Activated T-helper 1 cell treated with anti-CD3 and anti-CD28 coated beads, Interleukin-12 subunit alpha, Interleukin-12 subunit beta, Interleukin-2, Interleukin-4 antibody, amounts not matched to agents 30 ng/mL and 10 ng/mL and 1 ng/mL, durations not matched to agents 14 hours and 24 hours and 36 hours (primary cell): Measurements from ENCODE around the gene POLR2C. TPM values are rescaled to one million over a fixed set of nuclear protein-coding genes. Genes with fewer than 3 reads are reported as not detected.
A peak's percentile ranks its signal among the peaks of the same experiment; 100 is the strongest.

Experiments used
- DNase-seq: peaks from one replicate; pipeline ENCODE4 v3.0.0; 2021; ENCODE audit warnings: low spot score
- H3K27ac Mint-ChIP-seq: one replicate; pipeline ENCODE4 v1.8.0; 2021; ENCODE audit warnings: mild to moderate bottlenecking, mixed read lengths
- H3K27me3 Mint-ChIP-seq: one replicate; pipeline ENCODE4 v1.8.0; 2022; ENCODE audit warnings: mild to moderate bottlenecking, moderate library complexity, mixed read lengths; ENCODE audit not compliant: insufficient read depth
- H3K36me3 Mint-ChIP-seq: one replicate; pipeline ENCODE4 v1.8.0; 2021; ENCODE audit warnings: low read depth, mixed read lengths
- H3K4me1 Mint-ChIP-seq: one replicate; pipeline ENCODE4 v1.8.0; 2021; ENCODE audit warnings: low read depth, mixed read lengths
- H3K4me3 Mint-ChIP-seq: one replicate; pipeline ENCODE4 v1.8.0; 2021; ENCODE audit warnings: mild to moderate bottlenecking, moderate library complexity, mixed read lengths
- H3K9me3 Mint-ChIP-seq: one replicate; pipeline ENCODE4 v1.8.0; 2021; ENCODE audit warnings: mixed read lengths
- intact Hi-C: fragments of 100-400 bp; cut with micrococcal nuclease; formaldehyde crosslinking; loops from one replicate; pipeline ENCODE4 v1.15.1; 2024
- total RNA-seq: library from RNA; stranded (reverse); gene quantifications from 2 replicates; pipeline ENCODE4 v1.2.3, GENCODE V29; 2022

POLR2C gene
- total RNA-seq, result 89.2 and 90.9 TPM in 2 replicates

GRCh38 chr16:57462209-57462977 is at the start of gene POLR2C:
POLR2C (plus strand) TSS chr16:57462679; CDS start chr16:57462725, 46 bp downstream.
- Mint-ChIP-seq H3K9me3 (no peaks in the 10 kb centered on the region), H3K36me3 (peaks cover 42% of the 10 kb centered on the region), H3K27ac (peak within 1 kb of the TSS; percentile 99), H3K4me1 (peaks cover 43% of the 10 kb centered on the region), H3K4me3 (peak within 1 kb of the TSS; percentile 100), H3K27me3 (no peaks in the 10 kb centered on the region)
- intact Hi-C loops, result loop anchor here (1.0 to 5.0 kb wide), 9 partner anchors 13 to 540 kb away; partner anchors contain the start of genes CCDC102A, CIAPIN1, COQ9 and KATNB1
- peak; percentile 89 for DNase-seq

- intact Hi-C loops, result no loop called here
- H3K4me3 Mint-ChIP-seq, result no peak overlapping the region
- no peak for DNase-seq
- no peaks in the 10 kb centered on the region for H3K9me3 Mint-ChIP-seq
- H3K36me3 Mint-ChIP-seq, result no peaks in the 10 kb centered on the region
- H3K27me3 Mint-ChIP-seq, result peaks cover 2% of the 10 kb centered on the region
- H3K4me1 Mint-ChIP-seq, result peaks cover 17% of the 10 kb centered on the region
- no peak overlapping the region for H3K27ac Mint-ChIP-seq
Measured at GRCh38 chr16:57413301-57413730, 49.2 kb upstream of the POLR2C start.

- intact Hi-C loops, result no loop called here
- Mint-ChIP-seq H3K4me1 (peaks cover 17% of the 10 kb centered on the region), H3K4me3 (no peak overlapping the region), H3K36me3 (no peaks in the 10 kb centered on the region), H3K27ac (no peak overlapping the region), H3K9me3 (no peaks in the 10 kb centered on the region), H3K27me3 (peaks cover 2% of the 10 kb centered on the region)
- DNase-seq, result no peak
Measured at GRCh38 chr16:57413733-57414132, 48.7 kb upstream of the POLR2C start.

GRCh38 chr16:57416084-57416483 is 46.4 kb upstream of the POLR2C start:
- peaks cover 19% of the 10 kb centered on the region for H3K4me1 Mint-ChIP-seq
- no peaks in the 10 kb centered on the region for H3K36me3 Mint-ChIP-seq
- no peak overlapping the region for H3K4me3 Mint-ChIP-seq
- H3K27ac Mint-ChIP-seq, result no peak overlapping the region
- DNase-seq, result no peak
- intact Hi-C loops, result loop anchor here (2.0 kb wide), 2 partner anchors 171 to 331 kb away; partner anchors contain the start of gene ARL2BP
- H3K27me3 Mint-ChIP-seq, result peaks cover 2% of the 10 kb centered on the region
- no peaks in the 10 kb centered on the region for H3K9me3 Mint-ChIP-seq

- Mint-ChIP-seq H3K4me1 (peaks cover 19% of the 10 kb centered on the region), H3K27ac (no peak overlapping the region), H3K27me3 (peaks cover 2% of the 10 kb centered on the region), H3K9me3 (no peaks in the 10 kb centered on the region), H3K36me3 (no peaks in the 10 kb centered on the region), H3K4me3 (no peak overlapping the region)
- no peak for DNase-seq
- intact Hi-C loops, result loop anchor here (1.0 kb wide), 1 partner anchor 100 kb away; no protein-coding TSS in a partner anchor
Measured at GRCh38 chr16:57419506-57419905, 43.0 kb upstream of the POLR2C start.

GRCh38 chr16:57422026-57422944 is 40.2 kb upstream of the POLR2C start:
- no peaks in the 10 kb centered on the region for H3K27me3 Mint-ChIP-seq
- DNase-seq, result no peak
- H3K36me3 Mint-ChIP-seq, result peaks cover 1% of the 10 kb centered on the region
- H3K4me1 Mint-ChIP-seq, result peaks cover 14% of the 10 kb centered on the region
- intact Hi-C loops, result no loop called here
- no peak overlapping the region for H3K4me3 Mint-ChIP-seq
- H3K27ac Mint-ChIP-seq, result no peak overlapping the region
- H3K9me3 Mint-ChIP-seq, result no peaks in the 10 kb centered on the region

GRCh38 chr16:57423152-57423551 is 39.3 kb upstream of the POLR2C start:
- Mint-ChIP-seq H3K36me3 (peaks cover 9% of the 10 kb centered on the region), H3K9me3 (no peaks in the 10 kb centered on the region), H3K27ac (no peak overlapping the region), H3K4me3 (no peak overlapping the region), H3K27me3 (no peaks in the 10 kb centered on the region), H3K4me1 (peaks cover 10% of the 10 kb centered on the region)
- intact Hi-C loops, result no loop called here
- DNase-seq, result no peak

GRCh38 chr16:57424583-57424982 is 37.9 kb upstream of the POLR2C start:
- H3K9me3 Mint-ChIP-seq, result no peaks in the 10 kb centered on the region
- no peak overlapping the region for H3K4me3 Mint-ChIP-seq
- intact Hi-C loops, result no loop called here
- H3K36me3 Mint-ChIP-seq, result peaks cover 18% of the 10 kb centered on the region
- DNase-seq, result no peak
- H3K4me1 Mint-ChIP-seq, result peaks cover 3% of the 10 kb centered on the region
- no peak overlapping the region for H3K27ac Mint-ChIP-seq
- H3K27me3 Mint-ChIP-seq, result no peaks in the 10 kb centered on the region

GRCh38 chr16:57426356-57426755 is 36.1 kb upstream of the POLR2C start:
- no peak for DNase-seq
- no peak overlapping the region for H3K27ac Mint-ChIP-seq

GRCh38 chr16:57427307-57427706 is 35.2 kb upstream of the POLR2C start:
- no peaks in the 10 kb centered on the region for H3K9me3 Mint-ChIP-seq
- intact Hi-C loops, result no loop called here
- no peak overlapping the region for H3K27ac Mint-ChIP-seq
- DNase-seq, result no peak
- H3K4me1 Mint-ChIP-seq, result no peaks in the 10 kb centered on the region
- H3K36me3 Mint-ChIP-seq, result peaks cover 34% of the 10 kb centered on the region
- H3K4me3 Mint-ChIP-seq, result no peak overlapping the region
- H3K27me3 Mint-ChIP-seq, result no peaks in the 10 kb centered on the region

More at GRCh38 chr16:57426356-57426755, 36.1 kb upstream of the POLR2C start:
- Mint-ChIP-seq H3K4me3 (no peak overlapping the region), H3K27me3 (no peaks in the 10 kb centered on the region), H3K36me3 (peaks cover 31% of the 10 kb centered on the region), H3K4me1 (no peaks in the 10 kb centered on the region), H3K9me3 (no peaks in the 10 kb centered on the region)
- intact Hi-C loops, result no loop called here

- H3K9me3 Mint-ChIP-seq, result no peaks in the 10 kb centered on the region
- peaks cover 37% of the 10 kb centered on the region for H3K36me3 Mint-ChIP-seq
- no peaks in the 10 kb centered on the region for H3K27me3 Mint-ChIP-seq
- intact Hi-C loops, result no loop called here
- H3K27ac Mint-ChIP-seq, result no peak overlapping the region
- no peak for DNase-seq
- no peaks in the 10 kb centered on the region for H3K4me1 Mint-ChIP-seq
- no peak overlapping the region for H3K4me3 Mint-ChIP-seq
Measured at GRCh38 chr16:57427824-57428223, 34.7 kb upstream of the POLR2C start.

GRCh38 chr16:57430955-57431354 is 31.5 kb upstream of the POLR2C start:
- Mint-ChIP-seq H3K9me3 (no peaks in the 10 kb centered on the region), H3K27ac (no peak overlapping the region), H3K4me1 (no peaks in the 10 kb centered on the region), H3K27me3 (no peaks in the 10 kb centered on the region), H3K36me3 (peaks cover 59% of the 10 kb centered on the region), H3K4me3 (no peak overlapping the region)
- no peak for DNase-seq
- intact Hi-C loops, result no loop called here

GRCh38 chr16:57432505-57432904 is 30.0 kb upstream of the POLR2C start:
- Mint-ChIP-seq H3K27me3 (no peaks in the 10 kb centered on the region), H3K9me3 (no peaks in the 10 kb centered on the region), H3K36me3 (peaks cover 58% of the 10 kb centered on the region), H3K4me1 (no peaks in the 10 kb centered on the region), H3K4me3 (no peak overlapping the region), H3K27ac (no peak overlapping the region)
- DNase-seq, result no peak
- intact Hi-C loops, result no loop called here
